ENCODE results near the gene ZNF195. TPM values are rescaled to one million over a fixed set of nuclear protein-coding genes. Genes with fewer than 3 reads are reported as not detected.
"Not testable (repeated sequence)": the region's sequence is repeated elsewhere in the genome, so short reads cannot be mapped to it uniquely, and the experiment has no call there.

Gene ZNF195
- polyA plus RNA-seq (2011; rRNA removed) (10.2 and 14.1 TPM in 2 replicates), polyA minus RNA-seq (2011; rRNA and poly(A)+ RNA removed) (15.3 and 17.4 TPM in 2 replicates)

- peak; percentile 68 for DNase-seq (ENCODE audit: low read depth)
- TF ChIP-seq CTCF (IDR thresholded peaks at IDR 0.05; ENCODE audit: insufficient read depth, low read depth, low read length) = no peak
- no peaks in the 10 kb centered on the region; the same call in 1 of the 2 replicates for H3K36me3 ChIP-seq (ENCODE audit: control insufficient read depth, insufficient read depth, low read length)
- H3K4me3 ChIP-seq (ENCODE audit: low read depth, low read length) = peak within 1 kb of the TSS; percentile 75
- ChIA-PET CTCF (interaction anchor here (0.5 kb wide), 1 partner anchor 30 kb away, joined by 3 read pairs; no protein-coding TSS in a partner anchor), POLR2A (no interaction called here)
- no peaks in the 10 kb centered on the region for H3K27me3 ChIP-seq (ENCODE audit: control insufficient read depth, insufficient read depth, low read length)
These were observed at the start of gene ZNF195 for GRCh38 chr11:3378426-3379423. Gene ZNF195, minus strand, starts transcription at chr11:3379146. Its CDS starts 106 bp downstream, at chr11:3379040.

- CTCF ChIA-PET; POLR2A ChIA-PET; DNase-seq (ENCODE audit: low read depth); H3K4me3 ChIP-seq (ENCODE audit: low read depth, low read length); H3K36me3 ChIP-seq (ENCODE audit: control insufficient read depth, insufficient read depth, low read length); H3K27me3 ChIP-seq (ENCODE audit: control insufficient read depth, insufficient read depth, low read length): not testable (repeated sequence)
These were observed 49.1 kb upstream of the ZNF195 start for GRCh38 chr11:3428076-3428475.

GRCh38 chr11:3426541-3426940 lies 47.6 kb upstream of the ZNF195 start:
- POLR2A ChIA-PET; DNase-seq (ENCODE audit: low read depth); H3K36me3 ChIP-seq (ENCODE audit: control insufficient read depth, insufficient read depth, low read length); CTCF ChIA-PET; H3K4me3 ChIP-seq (ENCODE audit: low read depth, low read length); H3K27me3 ChIP-seq (ENCODE audit: control insufficient read depth, insufficient read depth, low read length): not testable (repeated sequence)

- CTCF ChIA-PET = interaction anchor here (1.5 kb wide), 1 partner anchor 384 kb away, joined by 3 read pairs; the partner anchor contains the start of gene PGAP2
- H3K4me3 ChIP-seq (ENCODE audit: low read depth, low read length); DNase-seq (ENCODE audit: low read depth); H3K27me3 ChIP-seq (ENCODE audit: control insufficient read depth, insufficient read depth, low read length); H3K36me3 ChIP-seq (ENCODE audit: control insufficient read depth, insufficient read depth, low read length); POLR2A ChIA-PET: not testable (repeated sequence)
These were observed 45.0 kb upstream of the ZNF195 start for GRCh38 chr11:3423928-3424327.

GRCh38 chr11:3423138-3423731 lies 44.3 kb upstream of the ZNF195 start:
- DNase-seq (ENCODE audit: low read depth); POLR2A ChIA-PET; H3K36me3 ChIP-seq (ENCODE audit: control insufficient read depth, insufficient read depth, low read length); H3K27me3 ChIP-seq (ENCODE audit: control insufficient read depth, insufficient read depth, low read length): not testable (repeated sequence)
- H3K4me3 ChIP-seq (ENCODE audit: low read depth, low read length) = peak overlapping the region; percentile 72
- CTCF ChIA-PET = interaction anchor here (1.5 kb wide), 1 partner anchor 385 kb away, joined by 3 read pairs; the partner anchor contains the start of gene PGAP2

- POLR2A ChIA-PET; H3K27me3 ChIP-seq (ENCODE audit: control insufficient read depth, insufficient read depth, low read length); H3K36me3 ChIP-seq (ENCODE audit: control insufficient read depth, insufficient read depth, low read length): not testable (repeated sequence)
- peak; percentile 91 for DNase-seq (ENCODE audit: low read depth)
- CTCF ChIA-PET = interaction anchor here (1.1 to 1.5 kb wide), 2 partner anchors 331 to 385 kb away, joined by 3 read pairs; partner anchors contain the start of gene PGAP2
- H3K4me3 ChIP-seq (ENCODE audit: low read depth, low read length) = peak overlapping the region; percentile 72
These were observed 43.6 kb upstream of the ZNF195 start for GRCh38 chr11:3422380-3423137.

GRCh38 chr11:3421608-3422379 lies 42.8 kb upstream of the ZNF195 start:
- DNase-seq (ENCODE audit: low read depth); POLR2A ChIA-PET; H3K36me3 ChIP-seq (ENCODE audit: control insufficient read depth, insufficient read depth, low read length); H3K27me3 ChIP-seq (ENCODE audit: control insufficient read depth, insufficient read depth, low read length): not testable (repeated sequence)
- peak overlapping the region; percentile 72 for H3K4me3 ChIP-seq (ENCODE audit: low read depth, low read length)
- CTCF ChIA-PET = interaction anchor here (1.1 kb wide), 1 partner anchor 330 kb away, joined by 3 read pairs; no protein-coding TSS in a partner anchor

GRCh38 chr11:3420281-3421042 lies 41.5 kb upstream of the ZNF195 start:
- CTCF ChIA-PET = interaction anchor here (0.7 to 0.8 kb wide), 2 partner anchors 12 to 528 kb away, joined by 3 read pairs; no protein-coding TSS in a partner anchor
- DNase-seq (ENCODE audit: low read depth); H3K36me3 ChIP-seq (ENCODE audit: control insufficient read depth, insufficient read depth, low read length); POLR2A ChIA-PET; H3K4me3 ChIP-seq (ENCODE audit: low read depth, low read length); H3K27me3 ChIP-seq (ENCODE audit: control insufficient read depth, insufficient read depth, low read length): not testable (repeated sequence)

GRCh38 chr11:3419496-3419895 lies 40.5 kb upstream of the ZNF195 start:
- H3K4me3 ChIP-seq (ENCODE audit: low read depth, low read length); POLR2A ChIA-PET; DNase-seq (ENCODE audit: low read depth); CTCF ChIA-PET; H3K36me3 ChIP-seq (ENCODE audit: control insufficient read depth, insufficient read depth, low read length); H3K27me3 ChIP-seq (ENCODE audit: control insufficient read depth, insufficient read depth, low read length): not testable (repeated sequence)

Data from BJ (cell line).